HL-60/S4 treated with retinoic acid at 250 ng/mL for 4 days and 3 days (cell line): Measurements from ENCODE around the gene ANKRD2.
"Not testable (repeated sequence)": the region's sequence is repeated elsewhere in the genome, so short reads cannot be mapped to it uniquely, and the experiment has no call there.

Experiments
- in situ Hi-C: fragments of 300-500 bp; cut with MboI; formaldehyde crosslinking; loops from 2 replicates; pipeline ENCODE4 v1.7.0; 2022; ENCODE audit warnings: low sequenced_read_pairs

Gene ANKRD2

GRCh38 chr10:97572214-97572989 lies at the start of gene ANKRD2:
TSS of gene ANKRD2 (plus strand) at chr10:97572779. CDS start at chr10:97572789, 10 bp downstream.
- in situ Hi-C loops = no loop called here

- in situ Hi-C loops = no loop called here
Observed at GRCh38 chr10:97522937-97523336, 49.6 kb upstream of the ANKRD2 start.

GRCh38 chr10:97525086-97525485 lies 47.5 kb upstream of the ANKRD2 start:
- in situ Hi-C loops = no loop called here

GRCh38 chr10:97525683-97526110 lies 46.9 kb upstream of the ANKRD2 start:
- in situ Hi-C loops = no loop called here

GRCh38 chr10:97528876-97529275 lies 43.7 kb upstream of the ANKRD2 start:
- in situ Hi-C loops = not testable (repeated sequence)

GRCh38 chr10:97529685-97530465 lies 42.7 kb upstream of the ANKRD2 start:
- in situ Hi-C loops = no loop called here

GRCh38 chr10:97531401-97531986 lies 41.1 kb upstream of the ANKRD2 start:
- in situ Hi-C loops = no loop called here

GRCh38 chr10:97532935-97533671 lies 39.5 kb upstream of the ANKRD2 start:
- in situ Hi-C loops = no loop called here

GRCh38 chr10:97533888-97534287 lies 38.7 kb upstream of the ANKRD2 start:
- in situ Hi-C loops = no loop called here

- in situ Hi-C loops = no loop called here
Observed at GRCh38 chr10:97534746-97535367, 37.7 kb upstream of the ANKRD2 start.

- in situ Hi-C loops = no loop called here
Observed at GRCh38 chr10:97537186-97537869, 35.3 kb upstream of the ANKRD2 start.

- in situ Hi-C loops = no loop called here
Observed at GRCh38 chr10:97538411-97538810, 34.2 kb upstream of the ANKRD2 start.

- in situ Hi-C loops = no loop called here
Observed at GRCh38 chr10:97538839-97539238, 33.7 kb upstream of the ANKRD2 start.

GRCh38 chr10:97539523-97540200 lies 32.9 kb upstream of the ANKRD2 start:
- in situ Hi-C loops = no loop called here

GRCh38 chr10:97540669-97541500 lies 31.7 kb upstream of the ANKRD2 start:
- in situ Hi-C loops = no loop called here

- in situ Hi-C loops = no loop called here
Observed at GRCh38 chr10:97542169-97543024, 30.2 kb upstream of the ANKRD2 start.

GRCh38 chr10:97543025-97543546 lies 29.5 kb upstream of the ANKRD2 start:
- in situ Hi-C loops = no loop called here
